GM10248 (cell line): ENCODE data around the gene KCNQ1.

Experiments used
- CTCF ChIA-PET: fragments of 300-600 bp; sonication (Branson Sonifier 250); formaldehyde crosslinking; extraction: SDS; loops from one replicate; lab custom pipeline; 2021; ENCODE audit warnings: antibody characterized with exemption; lab: Yijun Ruan, JAX
- POLR2A ChIA-PET: fragments of 350-650 bp; sonication (Branson Sonifier 250); formaldehyde crosslinking; extraction: SDS; loops from one replicate; lab custom pipeline; 2020; ENCODE audit warnings: antibody characterized with exemption; lab: Yijun Ruan, JAX
- DNase-seq: peaks from one replicate; pipeline ENCODE4 v3.0.0; 2012; ENCODE audit errors: extremely low spot score
- TF ChIP-seq, protein P1 (sequence below): IDR thresholded peaks from 2 replicates; pipeline ENCODE4 v1.5.1; 2012; ENCODE audit warnings: mild to moderate bottlenecking, low read depth; ENCODE audit errors: extremely low read depth, missing control alignments, control extremely low read depth

KCNQ1 gene

DNA sequence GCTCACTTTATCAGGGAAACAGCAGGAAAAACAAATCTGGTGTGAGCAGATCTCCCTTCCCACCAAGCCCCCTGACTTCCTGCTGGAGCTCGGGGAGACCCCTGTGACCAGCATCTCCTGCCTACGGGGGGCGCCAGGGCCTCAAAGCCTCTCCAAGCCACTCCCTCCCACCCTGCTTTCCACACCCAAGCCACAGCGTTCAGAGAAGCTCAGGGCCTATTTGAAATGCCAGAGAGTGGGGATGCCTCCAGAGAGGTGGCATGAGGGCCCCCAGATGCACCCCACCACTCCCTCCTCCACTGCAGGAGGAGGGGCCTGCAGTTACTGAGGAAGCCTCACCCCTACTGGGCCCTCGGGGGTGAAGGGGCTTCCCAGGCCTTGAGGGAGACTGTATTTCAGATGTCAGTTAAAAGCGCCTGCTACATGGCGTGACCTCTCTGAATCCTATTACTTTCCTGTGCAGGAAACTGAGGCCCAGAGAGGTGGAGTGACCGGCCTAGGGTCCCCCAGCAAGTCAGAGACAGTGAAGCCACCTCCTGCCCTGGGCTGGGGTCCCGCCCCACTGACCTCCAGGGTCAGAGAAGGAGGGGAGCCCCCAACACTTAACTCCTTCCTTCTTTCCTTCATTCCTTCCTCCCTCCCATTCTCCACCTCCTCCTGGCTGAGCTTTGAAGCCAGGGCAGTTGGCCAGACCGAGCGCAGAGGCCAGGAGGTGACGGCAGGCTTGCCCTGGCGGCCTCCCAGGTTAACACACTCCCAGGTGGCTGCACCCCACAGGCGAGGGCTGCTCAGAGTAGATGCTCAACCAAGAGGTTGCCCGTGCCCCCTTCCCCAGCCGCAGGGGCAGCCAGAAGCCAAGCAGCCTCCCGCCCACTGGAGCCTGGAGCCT lies 446.8 kb downstream of the KCNQ1 start:
- ChIA-PET POLR2A (no interaction called here), CTCF (interaction anchor here (0.8 to 21.2 kb wide), 12 partner anchors 10 to 585 kb away, joined by 3 to 528 read pairs (median 4); a partner anchor contains a TSS)
- DNase-seq = no peak
- TF ChIP-seq, protein P1, sequence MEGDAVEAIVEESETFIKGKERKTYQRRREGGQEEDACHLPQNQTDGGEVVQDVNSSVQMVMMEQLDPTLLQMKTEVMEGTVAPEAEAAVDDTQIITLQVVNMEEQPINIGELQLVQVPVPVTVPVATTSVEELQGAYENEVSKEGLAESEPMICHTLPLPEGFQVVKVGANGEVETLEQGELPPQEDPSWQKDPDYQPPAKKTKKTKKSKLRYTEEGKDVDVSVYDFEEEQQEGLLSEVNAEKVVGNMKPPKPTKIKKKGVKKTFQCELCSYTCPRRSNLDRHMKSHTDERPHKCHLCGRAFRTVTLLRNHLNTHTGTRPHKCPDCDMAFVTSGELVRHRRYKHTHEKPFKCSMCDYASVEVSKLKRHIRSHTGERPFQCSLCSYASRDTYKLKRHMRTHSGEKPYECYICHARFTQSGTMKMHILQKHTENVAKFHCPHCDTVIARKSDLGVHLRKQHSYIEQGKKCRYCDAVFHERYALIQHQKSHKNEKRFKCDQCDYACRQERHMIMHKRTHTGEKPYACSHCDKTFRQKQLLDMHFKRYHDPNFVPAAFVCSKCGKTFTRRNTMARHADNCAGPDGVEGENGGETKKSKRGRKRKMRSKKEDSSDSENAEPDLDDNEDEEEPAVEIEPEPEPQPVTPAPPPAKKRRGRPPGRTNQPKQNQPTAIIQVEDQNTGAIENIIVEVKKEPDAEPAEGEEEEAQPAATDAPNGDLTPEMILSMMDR = no peak

DNA sequence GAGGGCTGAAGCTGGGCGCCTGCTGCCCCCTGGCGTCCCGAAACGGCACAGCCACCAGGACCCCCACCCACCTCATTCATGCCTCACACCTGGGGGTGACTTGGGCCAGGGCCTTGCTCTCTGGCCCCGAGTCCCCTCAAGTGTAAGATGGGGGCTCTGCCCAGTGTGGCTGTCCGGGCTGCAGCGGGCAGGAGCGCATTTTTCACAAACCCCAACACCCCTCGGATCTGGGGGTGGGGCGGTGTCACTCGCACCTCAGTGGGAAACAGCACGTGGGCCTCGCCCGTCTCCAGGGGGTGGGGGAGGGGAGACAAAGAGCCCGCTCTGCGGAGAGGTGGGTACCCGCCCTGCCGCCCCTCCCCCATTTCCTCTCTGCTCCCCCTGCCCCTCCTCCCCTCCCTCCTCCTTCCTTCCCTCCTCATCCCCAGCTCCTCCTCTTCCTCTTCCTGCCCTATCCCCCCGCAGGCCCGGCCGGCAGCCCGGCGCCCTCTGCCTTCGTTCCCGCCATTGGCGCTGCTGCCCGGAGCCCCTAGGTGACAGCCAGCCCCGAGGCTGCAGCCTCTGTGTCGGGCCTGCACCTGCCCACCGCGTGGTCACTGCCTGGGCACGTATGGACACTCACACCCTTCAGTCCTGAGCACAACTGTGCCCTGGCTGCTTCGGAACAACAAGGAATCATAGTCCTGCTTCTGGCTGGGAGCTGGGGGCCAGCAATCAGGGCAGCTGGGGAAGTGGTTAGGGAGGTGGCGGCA lies 447.6 kb downstream of the KCNQ1 start:
- ChIA-PET CTCF (interaction anchor here (0.7 to 21.2 kb wide), 15 partner anchors 10 to 585 kb away, joined by 3 to 528 read pairs (median 3); partner anchors contain the start of gene PHLDA2), POLR2A (no interaction called here)
- peak; percentile 80 for DNase-seq
- TF ChIP-seq, protein P1 = peak; percentile 83

DNA sequence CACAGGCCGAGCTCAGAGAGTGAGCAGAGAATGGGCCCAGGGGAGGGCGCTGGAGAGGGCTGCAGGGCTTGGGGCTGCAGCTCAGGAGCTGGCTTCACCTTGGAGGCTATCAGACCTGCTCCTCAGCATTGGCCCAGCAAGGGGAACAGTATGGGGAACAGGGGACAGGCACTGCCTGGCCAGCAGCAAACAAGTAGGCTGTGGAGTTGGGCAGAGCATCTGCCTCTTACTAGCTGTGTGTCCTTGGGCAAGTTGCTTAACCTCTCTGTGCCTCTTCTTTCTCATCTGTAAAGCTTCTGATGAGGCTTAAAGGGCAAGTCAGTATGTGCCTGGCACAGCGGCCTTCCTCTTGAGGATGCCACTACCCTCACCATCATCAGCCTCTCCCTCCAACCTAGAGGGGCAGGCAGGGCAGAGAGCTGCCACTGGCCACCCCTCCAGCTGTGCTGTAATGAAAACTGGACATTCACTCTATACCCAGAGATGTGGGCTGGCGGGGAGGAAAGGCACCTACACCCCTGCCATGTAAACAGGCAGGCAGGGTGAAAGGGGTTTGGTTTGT lies 448.2 kb downstream of the KCNQ1 start:
- no peak for DNase-seq
- POLR2A ChIA-PET = no interaction called here
- TF ChIP-seq, protein P1 = peak; percentile 37
- CTCF ChIA-PET = interaction anchor here (0.7 to 21.2 kb wide), 8 partner anchors 10 to 473 kb away, joined by 3 to 528 read pairs (median 5); partner anchors contain the start of gene PHLDA2

DNA sequence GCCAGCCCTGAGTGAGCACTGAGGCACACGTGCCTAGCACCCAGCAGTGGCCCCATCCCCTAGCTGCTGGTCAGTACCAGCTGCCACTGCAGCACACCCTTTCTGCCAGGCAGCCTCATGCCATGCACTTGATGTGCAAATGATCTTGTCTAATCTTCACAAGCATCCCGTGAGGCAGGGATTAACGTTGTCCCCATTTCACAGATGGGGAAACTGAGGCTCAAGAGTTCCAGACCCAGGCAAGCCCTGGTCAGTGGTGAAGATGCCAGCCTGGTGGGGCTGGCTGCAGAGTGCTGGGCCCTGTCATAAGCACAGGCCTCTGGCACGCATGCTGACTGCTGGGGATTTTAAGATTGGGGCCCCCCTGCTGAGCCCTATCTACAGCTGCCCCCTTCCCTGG lies 449.1 kb downstream of the KCNQ1 start:
- CTCF ChIA-PET = interaction anchor here (1.7 to 21.2 kb wide), 3 partner anchors 9 to 362 kb away, joined by 6 to 528 read pairs (median 60); a partner anchor contains a TSS
- POLR2A ChIA-PET = no interaction called here
- no peak for DNase-seq
- TF ChIP-seq, protein P1 = no peak

DNA sequence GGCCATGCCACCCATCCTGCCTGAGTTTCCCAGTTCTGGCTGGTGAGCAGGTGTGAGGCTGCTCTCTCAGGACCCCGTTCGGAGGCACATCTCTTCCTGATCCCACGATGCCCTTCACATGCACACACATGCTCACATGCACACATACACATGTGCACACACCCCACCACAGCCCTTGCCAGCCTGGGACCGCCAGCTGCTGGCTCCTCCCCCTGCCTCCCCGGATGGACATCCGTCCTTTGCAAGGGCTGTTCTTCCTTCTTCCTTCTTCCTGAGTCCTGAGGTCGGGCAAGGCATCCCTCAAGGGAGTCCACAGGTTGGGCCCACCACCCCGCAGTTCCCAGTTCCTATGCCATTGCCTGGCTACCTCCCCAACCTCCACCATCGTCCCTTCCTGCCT lies 451.2 kb downstream of the KCNQ1 start:
- ChIA-PET POLR2A (no interaction called here), CTCF (interaction anchor here (1.1 to 21.2 kb wide), 3 partner anchors 9 to 364 kb away, joined by 3 to 528 read pairs (median 9); no protein-coding TSS in a partner anchor)
- DNase-seq = no peak
- TF ChIP-seq, protein P1 = no peak

DNA sequence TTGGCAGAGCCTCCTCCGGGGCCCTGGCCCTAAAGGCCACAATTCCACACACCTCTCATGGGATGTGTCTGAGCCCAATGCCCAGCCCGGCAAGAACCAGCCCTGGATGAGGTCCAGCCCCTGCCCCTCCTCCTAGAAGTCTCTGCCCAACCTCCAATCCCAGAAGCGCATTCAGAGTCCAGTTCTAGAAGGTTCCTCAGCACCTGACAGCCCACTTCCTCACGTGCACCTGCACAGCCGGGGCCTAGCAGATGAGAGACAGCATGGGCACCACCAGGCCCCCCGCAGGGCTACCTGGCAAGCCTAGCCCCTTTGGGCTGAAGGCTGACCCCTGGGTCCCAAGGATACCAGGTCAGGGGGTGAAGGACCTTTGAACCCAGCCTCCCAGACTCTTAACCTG lies 452.2 kb downstream of the KCNQ1 start:
- DNase-seq = no peak
- ChIA-PET POLR2A (no interaction called here), CTCF (interaction anchor here (2.0 to 21.2 kb wide), 2 partner anchors 10 to 365 kb away, joined by 9 to 528 read pairs; no protein-coding TSS in a partner anchor)
- TF ChIP-seq, protein P1 = no peak
